AG08396 (cell line): ENCODE measurements around the gene RFESD.
A peak's percentile ranks its signal among the peaks of the same experiment; 100 is the strongest.

Experiments used
- DNase-seq: peaks from one replicate; pipeline ENCODE4 v3.0.0; 2012; ENCODE audit warnings: low spot score, mixed read lengths

The RFESD gene

GRCh38 chr5:95646569-95647431 lies at the start of gene RFESD:
Gene RFESD, plus strand, starts transcription at chr5:95646777. Its CDS starts 5,495 bp downstream, at chr5:95652272.
- DNase-seq, result peak; percentile 93

DNA sequence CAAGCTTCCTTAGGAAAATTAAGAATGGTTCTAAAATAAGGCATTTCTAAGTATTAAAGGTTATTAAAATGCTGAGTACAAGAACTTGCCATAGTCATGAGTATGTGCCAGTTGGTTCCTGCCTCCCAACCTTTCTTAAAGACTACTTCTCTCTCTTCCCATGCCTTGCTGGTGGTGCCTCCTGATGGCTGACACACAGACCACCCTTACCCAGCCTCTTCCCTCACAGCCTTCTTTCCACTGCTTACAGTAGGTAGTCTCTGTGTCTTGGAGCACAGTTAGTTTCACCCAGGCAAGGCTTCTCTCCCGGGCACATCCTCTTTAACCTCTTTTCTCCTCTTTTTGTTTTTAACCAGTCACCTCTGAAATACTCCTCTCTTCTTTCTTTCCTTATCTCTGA lies 47.3 kb upstream of the RFESD start:
- no peak for DNase-seq

DNA sequence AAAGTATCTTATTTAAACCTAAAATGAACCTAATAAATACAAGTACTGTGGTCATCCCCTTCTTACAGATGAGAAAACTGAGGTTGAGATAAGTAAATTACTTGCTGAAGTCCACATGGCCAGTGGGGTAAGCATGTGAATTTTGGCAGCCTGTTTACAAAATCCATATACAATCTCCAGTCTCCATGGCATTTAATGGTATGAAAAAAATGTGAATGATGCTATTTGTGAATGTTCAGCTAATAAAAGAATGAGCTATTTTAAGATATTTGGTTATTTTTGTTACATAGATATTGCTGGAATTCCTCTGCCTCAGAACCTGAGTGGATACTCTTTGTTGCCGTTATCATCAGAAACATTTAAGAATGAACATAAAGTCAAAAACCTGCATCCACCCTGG lies 46.0 kb upstream of the RFESD start:
- peak; percentile 28 for DNase-seq

- no peak for DNase-seq
These were observed 40.8 kb upstream of the RFESD start for GRCh38 chr5:95605786-95606185.

DNA sequence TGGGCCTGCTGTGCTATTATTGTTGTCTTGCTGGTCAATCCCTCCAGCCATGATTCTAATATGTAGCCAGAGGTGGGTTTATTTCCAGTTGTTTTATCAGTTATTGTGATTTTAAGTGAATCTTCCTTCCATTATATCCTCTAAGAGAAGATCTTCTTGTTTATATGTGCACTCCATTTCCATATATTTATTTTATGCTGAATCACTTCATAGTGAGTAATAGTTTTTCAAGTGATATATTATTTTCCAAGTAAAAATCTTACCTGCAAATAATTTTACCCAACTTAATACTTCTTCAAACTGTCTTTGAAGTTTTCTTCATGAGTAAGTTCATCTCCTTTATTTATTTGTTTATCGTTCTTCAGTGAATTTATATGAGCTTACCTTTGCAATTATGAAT lies 40.2 kb upstream of the RFESD start:
- DNase-seq, result no peak

DNA sequence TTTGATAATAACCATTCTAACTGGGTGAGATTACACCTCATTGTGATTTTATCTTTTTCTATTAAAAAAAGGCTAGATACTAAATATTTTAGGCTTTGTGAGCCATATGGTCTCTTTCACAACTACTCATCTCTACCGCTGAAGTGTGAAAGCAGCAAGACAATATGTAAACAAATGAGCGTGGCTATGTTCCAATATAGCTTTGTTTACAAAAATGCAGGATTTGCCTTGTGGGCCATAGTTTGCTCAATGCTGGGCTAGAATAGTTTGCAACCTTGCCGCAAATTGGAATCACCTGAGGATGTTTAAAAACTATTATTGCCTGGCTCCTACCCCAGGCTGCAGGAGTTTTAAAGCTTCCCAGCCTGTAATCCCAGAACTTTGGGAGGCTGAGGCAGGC lies 36.9 kb upstream of the RFESD start:
- no peak for DNase-seq

DNA sequence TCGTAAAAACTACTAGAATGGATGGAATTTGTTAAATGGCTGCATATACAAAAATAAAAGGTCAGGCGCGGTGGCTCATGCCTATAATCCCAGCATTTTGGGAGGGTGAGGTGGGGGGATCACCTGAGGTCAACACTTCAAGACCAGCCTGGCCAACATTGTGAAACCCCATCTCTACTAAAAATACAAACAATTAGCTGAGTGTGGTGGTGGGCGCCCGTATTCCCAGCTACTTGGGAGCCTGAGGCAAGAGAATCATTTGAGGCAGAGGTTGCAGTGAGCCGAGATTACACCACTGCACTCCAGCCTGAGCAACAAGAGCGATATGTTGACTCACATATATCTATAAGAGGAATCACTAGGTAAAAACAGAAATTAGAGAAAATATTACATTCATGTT lies 36.0 kb upstream of the RFESD start:
- DNase-seq, result no peak

DNA sequence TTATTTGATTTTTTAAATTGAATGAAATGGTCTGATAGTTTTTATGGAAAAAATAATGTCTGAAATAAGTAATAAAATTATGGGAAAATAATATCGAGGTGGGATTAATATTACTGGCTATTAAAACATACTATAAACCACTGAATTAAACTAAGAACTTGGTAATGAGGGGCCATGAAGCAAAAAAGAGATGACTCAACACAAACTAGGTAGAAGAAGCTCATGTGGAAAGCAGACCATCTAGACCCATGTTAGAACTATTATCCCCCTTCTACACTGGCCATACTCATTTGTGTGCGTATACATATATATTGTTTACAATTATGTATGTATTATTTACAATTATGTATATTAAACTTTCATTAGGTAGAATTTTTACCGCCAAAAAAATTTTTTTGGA lies 35.2 kb upstream of the RFESD start:
- DNase-seq, result no peak

DNA sequence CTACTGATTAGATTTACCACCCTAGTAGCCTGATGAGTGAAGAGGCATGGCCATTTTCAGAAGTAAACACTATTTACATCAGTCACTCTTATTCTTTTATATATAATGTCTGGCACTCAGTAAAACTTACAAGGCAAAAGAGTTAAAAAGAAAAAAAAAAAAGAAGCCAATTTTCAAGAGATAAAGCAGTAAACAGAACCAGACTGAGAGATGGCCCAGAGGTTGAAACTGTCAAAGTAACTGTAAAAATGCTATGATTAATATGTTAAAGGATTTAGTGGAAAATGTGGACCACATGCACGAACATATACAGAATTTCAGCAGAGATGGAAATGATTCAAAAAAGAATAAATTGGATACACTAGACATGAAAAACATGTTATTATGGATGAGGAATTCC lies 33.1 kb upstream of the RFESD start:
- no peak for DNase-seq

GRCh38 chr5:95615164-95615467 lies 31.5 kb upstream of the RFESD start:
- DNase-seq, result no peak

- no peak for DNase-seq
These were observed 29.5 kb upstream of the RFESD start for GRCh38 chr5:95617057-95617456.

GRCh38 chr5:95619096-95619495 lies 27.5 kb upstream of the RFESD start:
- DNase-seq, result no peak

DNA sequence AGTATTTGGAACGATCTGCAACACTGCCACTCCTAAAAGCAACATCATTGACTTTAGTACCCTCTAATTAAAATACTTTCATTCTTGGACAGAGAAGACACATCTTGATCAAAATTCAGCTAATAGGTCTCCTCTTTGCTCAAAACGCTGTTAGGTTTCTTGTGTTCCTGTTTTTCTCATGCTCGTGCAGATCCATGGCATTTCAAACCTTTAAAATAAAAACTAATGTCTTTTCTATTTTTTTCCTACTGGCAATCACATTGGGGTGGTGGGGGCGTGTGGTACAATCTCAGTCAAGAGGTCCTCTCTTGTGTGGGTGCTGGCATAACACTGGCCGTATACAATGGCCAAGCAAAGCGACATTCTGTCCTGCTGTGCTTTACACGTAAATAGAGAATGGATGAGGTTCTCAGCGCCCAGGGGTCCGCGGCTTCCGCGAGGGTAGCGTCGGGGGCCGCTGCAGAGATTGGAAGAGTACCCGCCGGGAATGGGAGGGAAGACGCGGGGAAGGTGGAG lies 27.0 kb upstream of the RFESD start:
- DNase-seq, result no peak

DNA sequence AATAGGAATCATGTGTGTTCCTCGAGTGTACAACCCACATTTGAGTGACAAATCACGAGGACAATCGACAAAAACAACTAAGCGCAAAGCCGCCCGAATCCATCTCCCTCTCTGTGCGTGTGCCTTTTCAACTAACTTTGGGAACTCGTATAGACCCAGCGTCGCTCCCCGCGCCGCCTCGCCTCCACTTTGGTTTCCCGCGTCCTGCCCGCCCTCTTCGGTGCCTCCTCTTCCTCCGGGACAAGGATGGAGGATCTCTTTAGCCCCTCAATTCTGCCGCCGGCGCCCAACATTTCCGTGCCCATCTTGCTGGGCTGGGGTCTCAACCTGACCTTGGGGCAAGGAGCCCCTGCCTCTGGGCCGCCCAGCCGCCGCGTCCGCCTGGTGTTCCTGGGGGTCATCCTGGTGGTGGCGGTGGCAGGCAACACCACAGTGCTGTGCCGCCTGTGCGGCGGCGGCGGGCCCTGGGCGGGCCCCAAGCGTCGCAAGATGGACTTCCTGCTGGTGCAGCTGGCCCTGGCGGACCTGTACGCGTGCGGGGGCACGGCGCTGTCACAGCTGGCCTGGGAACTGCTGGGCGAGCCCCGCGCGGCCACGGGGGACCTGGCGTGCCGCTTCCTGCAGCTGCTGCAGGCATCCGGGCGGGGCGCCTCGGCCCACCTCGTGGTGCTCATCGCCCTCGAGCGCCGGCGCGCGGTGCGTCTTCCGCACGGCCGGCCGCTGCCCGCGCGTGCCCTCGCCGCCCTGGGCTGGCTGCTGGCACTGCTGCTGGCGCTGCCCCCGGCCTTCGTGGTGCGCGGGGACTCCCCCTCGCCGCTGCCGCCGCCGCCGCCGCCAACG lies 26.3 kb upstream of the RFESD start, which contains the start of gene GPR150:
TSS of gene GPR150 (plus strand) at position 58 of the 840 bp plus-strand sequence. CDS start at position 247, 189 bp downstream.
- peak; percentile 75 for DNase-seq

DNA sequence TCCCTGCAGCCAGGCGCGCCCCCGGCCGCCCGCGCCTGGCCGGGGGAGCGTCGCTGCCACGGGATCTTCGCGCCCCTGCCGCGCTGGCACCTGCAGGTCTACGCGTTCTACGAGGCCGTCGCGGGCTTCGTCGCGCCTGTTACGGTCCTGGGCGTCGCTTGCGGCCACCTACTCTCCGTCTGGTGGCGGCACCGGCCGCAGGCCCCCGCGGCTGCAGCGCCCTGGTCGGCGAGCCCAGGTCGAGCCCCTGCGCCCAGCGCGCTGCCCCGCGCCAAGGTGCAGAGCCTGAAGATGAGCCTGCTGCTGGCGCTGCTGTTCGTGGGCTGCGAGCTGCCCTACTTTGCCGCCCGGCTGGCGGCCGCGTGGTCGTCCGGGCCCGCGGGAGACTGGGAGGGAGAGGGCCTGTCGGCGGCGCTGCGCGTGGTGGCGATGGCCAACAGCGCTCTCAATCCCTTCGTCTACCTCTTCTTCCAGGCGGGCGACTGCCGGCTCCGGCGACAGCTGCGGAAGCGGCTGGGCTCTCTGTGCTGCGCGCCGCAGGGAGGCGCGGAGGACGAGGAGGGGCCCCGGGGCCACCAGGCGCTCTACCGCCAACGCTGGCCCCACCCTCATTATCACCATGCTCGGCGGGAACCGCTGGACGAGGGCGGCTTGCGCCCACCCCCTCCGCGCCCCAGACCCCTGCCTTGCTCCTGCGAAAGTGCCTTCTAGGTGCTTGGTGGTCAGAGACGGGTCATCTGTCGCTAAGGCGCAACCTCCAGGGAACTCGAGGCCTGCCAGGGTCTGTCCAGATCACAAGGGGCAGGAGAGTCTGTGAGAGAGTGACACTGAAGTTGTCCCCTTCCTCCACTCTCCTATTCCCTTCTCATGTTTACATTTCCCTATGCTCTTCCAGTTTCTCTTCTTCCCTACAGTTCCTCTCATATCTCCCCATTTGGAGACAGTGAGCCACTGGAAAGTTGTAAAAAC lies 25.4 kb upstream of the RFESD start:
- peak; percentile 29 for DNase-seq

GRCh38 chr5:95621839-95622629 lies 24.5 kb upstream of the RFESD start:
- no peak for DNase-seq

DNA sequence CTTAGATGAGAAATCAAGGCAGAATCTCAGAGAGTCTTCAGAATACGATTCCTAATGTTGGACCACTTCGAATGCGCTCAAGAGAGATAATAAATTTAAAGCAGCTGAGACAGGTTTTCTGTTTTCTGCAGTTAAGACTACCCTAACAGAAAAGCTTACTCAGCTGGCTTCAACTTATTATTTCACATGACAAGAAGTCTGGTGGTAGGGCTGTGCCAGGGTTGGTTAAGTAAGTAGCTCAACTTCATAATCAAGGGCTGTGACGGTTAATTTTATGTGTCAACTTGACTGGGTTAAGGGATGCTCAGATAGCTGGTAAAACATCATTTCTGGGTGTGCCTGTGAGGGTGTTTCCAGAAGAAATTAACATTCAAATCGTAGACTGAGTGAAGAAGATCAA lies 22.9 kb upstream of the RFESD start:
- no peak for DNase-seq

DNA sequence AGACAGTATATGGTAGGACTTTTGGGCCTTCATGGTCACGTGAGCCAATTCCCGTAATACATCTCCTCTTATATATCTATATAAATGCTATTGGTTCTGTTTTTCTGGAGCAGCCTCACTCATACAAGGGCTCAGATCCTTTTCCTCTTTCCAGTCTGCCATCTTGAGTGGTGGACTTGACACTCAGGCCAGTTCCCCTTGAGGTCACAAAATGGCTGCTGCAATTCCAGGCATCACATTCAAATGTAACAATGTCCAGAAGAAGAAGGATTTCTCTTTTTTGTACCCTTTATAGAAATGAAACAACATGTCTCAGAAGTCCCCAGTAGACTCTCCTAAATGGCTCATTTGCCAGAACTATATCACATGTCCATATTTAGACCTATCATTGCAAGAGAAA lies 22.2 kb upstream of the RFESD start:
- DNase-seq, result no peak

GRCh38 chr5:95626701-95627100 lies 19.9 kb upstream of the RFESD start:
- no peak for DNase-seq

DNA sequence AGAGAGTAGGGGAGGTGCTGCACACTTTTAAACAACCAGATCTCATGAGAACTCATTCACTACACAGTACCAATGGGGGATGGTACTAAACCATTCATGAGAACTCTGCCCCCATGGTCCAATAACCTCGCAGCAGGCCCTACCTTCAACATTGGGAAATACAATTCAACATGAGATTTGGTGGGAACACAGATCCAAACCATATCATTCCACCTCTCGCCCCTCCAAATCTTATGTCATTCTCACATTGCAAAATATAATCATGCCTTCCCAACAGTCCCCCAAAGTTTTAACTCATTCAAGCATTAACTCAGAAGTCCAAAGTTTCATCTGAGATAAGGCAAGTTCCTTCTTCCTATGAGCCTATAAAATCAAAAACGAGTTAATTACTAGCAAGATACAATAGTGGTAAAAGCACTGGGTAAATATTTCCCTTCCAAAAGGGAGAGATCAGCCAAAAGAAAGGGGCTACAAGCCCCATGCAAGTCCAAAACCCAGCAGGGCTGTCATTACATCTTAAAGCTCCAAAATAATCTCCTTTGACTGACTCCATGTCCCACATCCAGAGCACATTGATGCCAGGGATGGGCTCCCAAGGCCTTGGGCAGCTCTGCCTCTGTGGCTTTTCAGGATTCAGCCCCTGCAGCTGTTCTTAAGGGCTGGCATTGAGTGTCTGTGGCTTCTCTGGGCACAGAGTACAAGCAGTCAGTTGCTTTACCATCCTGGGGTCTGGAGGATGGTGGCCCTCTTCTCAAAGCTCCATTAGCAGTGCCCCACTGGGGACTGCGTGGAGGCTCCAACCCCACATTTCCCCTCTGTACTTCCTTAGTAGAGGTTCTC lies 18.4 kb upstream of the RFESD start:
- no peak for DNase-seq
